22Rv1 (cell line): Measurements from ENCODE around the gene ARHGEF17.

Experiments
- CTCF ChIP-seq: fragments of 450-650 bp; IDR thresholded peaks from 2 replicates; pipeline ENCODE4 v1.5.1; 2017; ENCODE audit warnings: mild to moderate bottlenecking
- ZFX ChIP-seq: fragments of 450-650 bp; IDR thresholded peaks from 2 replicates; pipeline ENCODE4 v1.6.1; 2017; ENCODE audit warnings: antibody characterized with exemption, borderline replicate concordance

- TF ChIP-seq CTCF (no peak), ZFX (no peak)
Measured at GRCh38 chr11:73411031-73411430, 103.0 kb downstream of the ARHGEF17 start.
